ENCODE measurements around the gene KCNH5.

Gene KCNH5

DNA sequence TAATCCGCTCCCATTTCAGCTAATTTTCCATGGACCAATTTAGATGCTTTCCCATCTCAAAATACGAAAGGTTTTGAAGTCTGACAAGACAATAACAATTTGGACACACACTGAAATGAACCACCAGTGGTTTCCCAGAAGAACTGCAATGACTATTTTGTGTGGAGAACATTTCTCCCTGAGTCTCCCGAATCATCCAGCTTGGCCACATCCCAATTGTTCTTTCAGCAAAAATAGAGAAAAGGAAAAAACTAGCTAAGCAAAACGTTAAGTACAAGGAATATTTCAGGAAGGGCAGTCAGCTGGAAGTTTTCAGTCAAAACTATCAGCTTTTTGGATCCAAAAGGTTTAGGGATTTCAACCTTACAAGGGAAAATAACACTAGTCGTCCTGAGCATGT lies 390.6 kb downstream of the KCNH5 start:
- no peak overlapping the region for H3K4me2 ChIP-seq (ENCODE audit: low read depth, low read length, poor library complexity, severe bottlenecking)
- H4K20me1 ChIP-seq (ENCODE audit: low read depth, low read length): no peaks in the 10 kb centered on the region
- H3K36me3 ChIP-seq (ENCODE audit: low read length): no peaks in the 10 kb centered on the region
- no peak overlapping the region for H2AFZ ChIP-seq (ENCODE audit: low read depth, low read length, severe bottlenecking)
- no peaks in the 10 kb centered on the region for H3K9me2 ChIP-seq (replicated peaks; ENCODE audit: insufficient read depth, low read length)
- H3K27me3 ChIP-seq (ENCODE audit: low read length): no peaks in the 10 kb centered on the region
- H3K79me2 ChIP-seq (ENCODE audit: insufficient read depth, low read length): no peaks in the 10 kb centered on the region
- no peak overlapping the region for H3K4me3 ChIP-seq (ENCODE audit: insufficient read depth, low read length, poor library complexity, severe bottlenecking)
- no peaks in the 10 kb centered on the region for H3F3A ChIP-seq (ENCODE audit: insufficient read depth)
- H3K27ac ChIP-seq (ENCODE audit: low read depth, low read length): no peak overlapping the region
- no peak overlapping the region for H3K9ac ChIP-seq (ENCODE audit: low read length)
- TF ChIP-seq EZH2phosphoT487 (conservative IDR thresholded peaks at IDR 0.05; ENCODE audit: low read length): no peak
- TF ChIP-seq, protein P1, sequence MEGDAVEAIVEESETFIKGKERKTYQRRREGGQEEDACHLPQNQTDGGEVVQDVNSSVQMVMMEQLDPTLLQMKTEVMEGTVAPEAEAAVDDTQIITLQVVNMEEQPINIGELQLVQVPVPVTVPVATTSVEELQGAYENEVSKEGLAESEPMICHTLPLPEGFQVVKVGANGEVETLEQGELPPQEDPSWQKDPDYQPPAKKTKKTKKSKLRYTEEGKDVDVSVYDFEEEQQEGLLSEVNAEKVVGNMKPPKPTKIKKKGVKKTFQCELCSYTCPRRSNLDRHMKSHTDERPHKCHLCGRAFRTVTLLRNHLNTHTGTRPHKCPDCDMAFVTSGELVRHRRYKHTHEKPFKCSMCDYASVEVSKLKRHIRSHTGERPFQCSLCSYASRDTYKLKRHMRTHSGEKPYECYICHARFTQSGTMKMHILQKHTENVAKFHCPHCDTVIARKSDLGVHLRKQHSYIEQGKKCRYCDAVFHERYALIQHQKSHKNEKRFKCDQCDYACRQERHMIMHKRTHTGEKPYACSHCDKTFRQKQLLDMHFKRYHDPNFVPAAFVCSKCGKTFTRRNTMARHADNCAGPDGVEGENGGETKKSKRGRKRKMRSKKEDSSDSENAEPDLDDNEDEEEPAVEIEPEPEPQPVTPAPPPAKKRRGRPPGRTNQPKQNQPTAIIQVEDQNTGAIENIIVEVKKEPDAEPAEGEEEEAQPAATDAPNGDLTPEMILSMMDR (IDR thresholded peaks at IDR 0.05; ENCODE audit: insufficient read depth, low read length, poor library complexity, severe bottlenecking): no peak
- no peaks in the 10 kb centered on the region for H3K9me3 ChIP-seq (ENCODE audit: insufficient read depth, low read length)
